GM12878 (cell line): Measurements from ENCODE around the gene CNTNAP2.

Experiments
- KDM1A ChIP-seq: fragments of 200-600 bp; sonication (generic); IDR thresholded peaks from 2 replicates; pipeline ENCODE4 v1.6.1; 2016; ENCODE audit warnings: borderline replicate concordance
- TF ChIP-seq, protein P1 (sequence below): fragments of 450-650 bp; IDR thresholded peaks from 2 replicates; pipeline ENCODE4 v1.6.1; 2014; ENCODE audit warnings: mild to moderate bottlenecking
- TF ChIP-seq, protein P2 (sequence below), 3 experiments: IDR thresholded peaks in 2 of 3; conservative IDR thresholded peaks in 1 of 3; 2 replicates each; pipeline ENCODE4 v1.5.1; 2011; ENCODE audit warnings: low read depth in 3 of 3, low read length in 3 of 3, mild to moderate bottlenecking in 3 of 3, control low read depth in 2 of 3, moderate library complexity in 2 of 3, inconsistent platforms in 1 of 3, mixed read lengths in 1 of 3; ENCODE audit not compliant: control insufficient read depth in 2 of 3, insufficient read depth in 1 of 3; ENCODE audit errors: extremely low read depth in 1 of 3
- TF ChIP-seq, protein P3 (sequence below): fragments of 450-650 bp; IDR thresholded peaks from 2 replicates; pipeline ENCODE4 v1.6.1; 2017; ENCODE audit warnings: mild to moderate bottlenecking
- TF ChIP-seq, protein P4 (sequence below): IDR thresholded peaks from 2 replicates; pipeline ENCODE4 v1.6.1; 2012; ENCODE audit warnings: low read length, inconsistent platforms

DNA sequence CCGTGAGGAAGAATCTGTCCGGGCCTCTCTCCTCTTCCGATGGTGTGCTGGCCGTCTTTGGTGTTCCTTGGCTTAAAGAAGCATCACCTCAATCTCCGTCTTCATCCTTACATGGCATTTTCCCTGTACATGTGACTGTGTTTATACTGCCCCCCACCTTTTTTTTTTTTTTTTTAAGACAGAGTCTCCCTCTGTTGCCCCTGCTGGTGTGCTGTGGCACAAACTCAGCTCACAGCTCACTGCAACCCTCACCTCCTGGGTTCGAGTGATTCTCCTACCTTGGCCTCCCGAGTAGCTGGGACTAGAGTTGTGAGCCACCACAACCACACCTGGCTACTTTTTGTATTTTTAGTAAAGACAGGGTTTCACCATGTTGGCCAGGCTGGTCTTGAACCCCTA lies 2352.1 kb downstream of the CNTNAP2 start:
- TF ChIP-seq, protein P1, sequence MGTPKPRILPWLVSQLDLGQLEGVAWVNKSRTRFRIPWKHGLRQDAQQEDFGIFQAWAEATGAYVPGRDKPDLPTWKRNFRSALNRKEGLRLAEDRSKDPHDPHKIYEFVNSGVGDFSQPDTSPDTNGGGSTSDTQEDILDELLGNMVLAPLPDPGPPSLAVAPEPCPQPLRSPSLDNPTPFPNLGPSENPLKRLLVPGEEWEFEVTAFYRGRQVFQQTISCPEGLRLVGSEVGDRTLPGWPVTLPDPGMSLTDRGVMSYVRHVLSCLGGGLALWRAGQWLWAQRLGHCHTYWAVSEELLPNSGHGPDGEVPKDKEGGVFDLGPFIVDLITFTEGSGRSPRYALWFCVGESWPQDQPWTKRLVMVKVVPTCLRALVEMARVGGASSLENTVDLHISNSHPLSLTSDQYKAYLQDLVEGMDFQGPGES = no peak
- TF ChIP-seq, protein P2, sequence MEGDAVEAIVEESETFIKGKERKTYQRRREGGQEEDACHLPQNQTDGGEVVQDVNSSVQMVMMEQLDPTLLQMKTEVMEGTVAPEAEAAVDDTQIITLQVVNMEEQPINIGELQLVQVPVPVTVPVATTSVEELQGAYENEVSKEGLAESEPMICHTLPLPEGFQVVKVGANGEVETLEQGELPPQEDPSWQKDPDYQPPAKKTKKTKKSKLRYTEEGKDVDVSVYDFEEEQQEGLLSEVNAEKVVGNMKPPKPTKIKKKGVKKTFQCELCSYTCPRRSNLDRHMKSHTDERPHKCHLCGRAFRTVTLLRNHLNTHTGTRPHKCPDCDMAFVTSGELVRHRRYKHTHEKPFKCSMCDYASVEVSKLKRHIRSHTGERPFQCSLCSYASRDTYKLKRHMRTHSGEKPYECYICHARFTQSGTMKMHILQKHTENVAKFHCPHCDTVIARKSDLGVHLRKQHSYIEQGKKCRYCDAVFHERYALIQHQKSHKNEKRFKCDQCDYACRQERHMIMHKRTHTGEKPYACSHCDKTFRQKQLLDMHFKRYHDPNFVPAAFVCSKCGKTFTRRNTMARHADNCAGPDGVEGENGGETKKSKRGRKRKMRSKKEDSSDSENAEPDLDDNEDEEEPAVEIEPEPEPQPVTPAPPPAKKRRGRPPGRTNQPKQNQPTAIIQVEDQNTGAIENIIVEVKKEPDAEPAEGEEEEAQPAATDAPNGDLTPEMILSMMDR (IDR thresholded peaks at IDR 0.05 in 2 of 3, conservative IDR thresholded peaks at IDR 0.05 in 1 of 3; ENCODE audit: control insufficient read depth in 2 of 3, extremely low read depth in 1 of 3, insufficient read depth in 1 of 3, low read depth in 3 of 3, low read length in 3 of 3) = no peak
- TF ChIP-seq, protein P3, sequence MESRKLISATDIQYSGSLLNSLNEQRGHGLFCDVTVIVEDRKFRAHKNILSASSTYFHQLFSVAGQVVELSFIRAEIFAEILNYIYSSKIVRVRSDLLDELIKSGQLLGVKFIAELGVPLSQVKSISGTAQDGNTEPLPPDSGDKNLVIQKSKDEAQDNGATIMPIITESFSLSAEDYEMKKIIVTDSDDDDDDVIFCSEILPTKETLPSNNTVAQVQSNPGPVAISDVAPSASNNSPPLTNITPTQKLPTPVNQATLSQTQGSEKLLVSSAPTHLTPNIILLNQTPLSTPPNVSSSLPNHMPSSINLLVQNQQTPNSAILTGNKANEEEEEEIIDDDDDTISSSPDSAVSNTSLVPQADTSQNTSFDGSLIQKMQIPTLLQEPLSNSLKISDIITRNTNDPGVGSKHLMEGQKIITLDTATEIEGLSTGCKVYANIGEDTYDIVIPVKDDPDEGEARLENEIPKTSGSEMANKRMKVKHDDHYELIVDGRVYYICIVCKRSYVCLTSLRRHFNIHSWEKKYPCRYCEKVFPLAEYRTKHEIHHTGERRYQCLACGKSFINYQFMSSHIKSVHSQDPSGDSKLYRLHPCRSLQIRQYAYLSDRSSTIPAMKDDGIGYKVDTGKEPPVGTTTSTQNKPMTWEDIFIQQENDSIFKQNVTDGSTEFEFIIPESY = no peak
- TF ChIP-seq, protein P4, sequence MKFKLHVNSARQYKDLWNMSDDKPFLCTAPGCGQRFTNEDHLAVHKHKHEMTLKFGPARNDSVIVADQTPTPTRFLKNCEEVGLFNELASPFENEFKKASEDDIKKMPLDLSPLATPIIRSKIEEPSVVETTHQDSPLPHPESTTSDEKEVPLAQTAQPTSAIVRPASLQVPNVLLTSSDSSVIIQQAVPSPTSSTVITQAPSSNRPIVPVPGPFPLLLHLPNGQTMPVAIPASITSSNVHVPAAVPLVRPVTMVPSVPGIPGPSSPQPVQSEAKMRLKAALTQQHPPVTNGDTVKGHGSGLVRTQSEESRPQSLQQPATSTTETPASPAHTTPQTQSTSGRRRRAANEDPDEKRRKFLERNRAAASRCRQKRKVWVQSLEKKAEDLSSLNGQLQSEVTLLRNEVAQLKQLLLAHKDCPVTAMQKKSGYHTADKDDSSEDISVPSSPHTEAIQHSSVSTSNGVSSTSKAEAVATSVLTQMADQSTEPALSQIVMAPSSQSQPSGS = no peak
- TF ChIP-seq KDM1A = no peak
